Stimulated activated CD4-positive, alpha-beta T cell treated with anti-CD3 and anti-CD28 coated beads, Interleukin-12 subunit alpha, Interleukin-12 subunit beta, amount 100 ng/mL, for 24 hours (primary cell): Measurements from ENCODE around the gene ULBP2.
"Not testable (repeated sequence)": the region's sequence is repeated elsewhere in the genome, so short reads cannot be mapped to it uniquely, and the experiment has no call there.

Experiments
- DNase-seq, 2 experiments: peaks; one replicate each; pipeline ENCODE4 v3.0.0-alpha.2; 2020; ENCODE audit warnings: low read depth in 2 of 2

ULBP2 gene

GRCh38 chr6:149967591-149967990 is 25.8 kb downstream of the ULBP2 start:
- no peak for DNase-seq

DNA sequence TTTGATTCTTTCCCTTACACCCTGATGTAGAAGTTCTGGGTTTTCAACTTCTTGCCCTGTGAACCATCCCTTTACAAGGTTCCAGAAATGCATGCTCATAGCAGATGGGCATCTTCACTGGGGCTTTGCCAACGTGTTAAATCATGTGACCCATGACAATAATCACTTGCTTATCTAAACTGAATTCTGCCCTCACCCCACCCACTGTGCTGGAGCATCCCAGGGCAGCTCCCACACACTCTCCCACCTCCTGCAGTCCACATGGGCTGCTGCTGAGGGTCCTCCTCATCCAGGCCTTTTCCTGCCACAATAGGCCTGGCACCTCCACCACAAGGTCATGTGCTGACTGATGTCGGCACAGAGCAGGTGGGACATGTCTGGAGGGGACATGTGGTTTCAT is 26.2 kb downstream of the ULBP2 start:
- DNase-seq: not testable (repeated sequence)

DNA sequence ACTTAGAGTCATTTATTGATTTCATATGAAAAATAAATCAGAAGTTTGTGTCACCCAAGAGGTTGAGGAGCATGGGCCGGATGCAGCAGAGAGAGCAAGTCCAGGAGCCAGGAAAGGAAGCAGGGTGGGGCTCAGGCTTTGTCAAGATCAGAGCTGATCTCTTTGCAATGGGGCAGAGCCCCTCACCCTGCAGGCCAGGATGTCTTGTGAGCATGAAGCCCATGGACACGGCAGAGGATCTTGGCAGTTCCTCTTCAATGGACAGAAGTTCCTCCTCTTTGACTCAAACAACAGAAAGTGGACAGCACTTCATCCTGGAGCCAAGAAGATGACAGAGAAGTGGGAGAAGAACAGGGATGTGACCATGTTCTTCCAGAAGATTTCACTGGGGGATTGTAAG is 27.1 kb downstream of the ULBP2 start:
- DNase-seq: not testable (repeated sequence)

GRCh38 chr6:149969635-149970034 is 27.8 kb downstream of the ULBP2 start:
- no peak for DNase-seq

DNA sequence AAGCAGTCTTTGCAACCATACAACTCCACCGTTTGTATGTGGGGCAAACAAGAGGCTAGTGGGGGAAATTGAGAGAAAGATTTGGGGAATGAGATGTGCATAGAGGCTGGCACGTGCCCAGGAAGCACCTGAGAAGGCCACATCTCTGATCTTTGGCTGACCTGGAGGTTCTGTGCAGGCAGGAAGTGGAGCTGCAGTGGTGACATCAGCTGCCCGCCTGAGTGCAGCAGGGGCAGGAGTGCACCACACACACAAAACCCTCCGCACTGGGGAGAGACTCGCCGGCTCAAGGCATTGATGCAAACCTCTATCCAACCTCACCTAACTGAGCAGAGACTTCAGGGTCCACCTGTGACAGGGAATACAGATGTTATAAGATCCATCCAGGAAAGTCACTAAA is 32.6 kb downstream of the ULBP2 start:
- not testable (repeated sequence) for DNase-seq

- no peak for DNase-seq
Observed at GRCh38 chr6:149974825-149975224, 33.0 kb downstream of the ULBP2 start.

DNA sequence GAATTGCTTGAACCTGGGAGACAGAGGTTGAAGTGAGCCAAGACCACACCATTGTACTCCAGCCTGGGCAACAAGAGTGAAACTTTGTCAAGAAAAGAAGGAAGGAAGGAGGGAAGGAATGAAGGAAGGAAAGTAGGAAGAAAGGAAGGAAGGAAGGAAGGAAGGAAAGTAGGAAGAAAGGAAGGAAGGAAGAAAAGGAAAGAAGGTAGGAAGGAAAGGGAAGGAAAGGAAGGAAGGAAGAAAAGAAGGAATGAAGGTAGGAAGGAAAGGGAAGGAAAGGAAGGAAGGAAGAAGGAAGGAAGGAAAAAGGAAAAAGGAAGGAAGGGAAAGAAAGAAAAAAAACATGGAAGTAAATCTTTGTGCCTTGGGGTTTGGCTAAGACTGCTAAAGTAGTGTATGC is 33.6 kb downstream of the ULBP2 start:
- DNase-seq: no peak

- DNase-seq: no peak
Observed at GRCh38 chr6:149977221-149977620, 35.4 kb downstream of the ULBP2 start.

DNA sequence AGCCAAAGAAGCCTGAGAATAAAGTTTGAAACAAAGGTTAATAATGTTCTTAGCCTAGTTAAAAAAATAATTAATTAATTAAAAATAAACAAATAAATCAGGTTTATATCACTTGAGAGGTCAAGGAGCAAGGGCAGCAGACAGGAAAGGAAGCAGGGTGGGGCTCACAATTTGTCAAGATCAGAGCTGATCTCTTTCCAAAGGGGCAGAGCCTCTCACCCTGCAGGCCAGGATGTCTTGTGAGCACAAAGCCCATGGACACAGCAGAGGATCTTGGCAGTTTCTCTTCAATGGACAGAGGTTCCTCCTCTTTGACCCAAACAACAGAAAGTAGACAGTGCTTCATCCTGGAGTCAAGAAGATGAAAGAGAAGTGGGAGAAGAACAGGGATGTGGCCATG is 36.8 kb downstream of the ULBP2 start:
- DNase-seq: no peak

GRCh38 chr6:149979293-149979692 is 37.5 kb downstream of the ULBP2 start:
- DNase-seq: no peak

DNA sequence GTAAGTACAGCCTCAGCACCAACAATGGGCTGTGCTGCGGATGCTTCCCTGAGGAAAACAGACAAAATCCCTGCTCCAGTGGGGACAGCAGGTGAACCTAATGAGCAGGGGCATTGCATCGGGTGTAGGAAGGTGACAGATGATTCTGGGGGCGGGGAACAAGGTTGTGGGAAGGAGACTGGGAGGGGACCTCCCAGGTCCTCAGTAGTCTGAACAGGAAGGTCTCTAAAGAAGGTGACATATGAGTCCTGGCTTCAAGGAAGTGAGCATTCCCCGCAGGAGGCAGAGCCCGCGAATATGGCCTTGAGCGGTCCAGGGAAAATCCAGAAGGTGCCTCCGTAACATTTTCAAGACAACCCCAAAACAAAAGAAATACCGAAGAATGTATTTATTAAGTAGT is 41.3 kb downstream of the ULBP2 start:
- no peak for DNase-seq

DNA sequence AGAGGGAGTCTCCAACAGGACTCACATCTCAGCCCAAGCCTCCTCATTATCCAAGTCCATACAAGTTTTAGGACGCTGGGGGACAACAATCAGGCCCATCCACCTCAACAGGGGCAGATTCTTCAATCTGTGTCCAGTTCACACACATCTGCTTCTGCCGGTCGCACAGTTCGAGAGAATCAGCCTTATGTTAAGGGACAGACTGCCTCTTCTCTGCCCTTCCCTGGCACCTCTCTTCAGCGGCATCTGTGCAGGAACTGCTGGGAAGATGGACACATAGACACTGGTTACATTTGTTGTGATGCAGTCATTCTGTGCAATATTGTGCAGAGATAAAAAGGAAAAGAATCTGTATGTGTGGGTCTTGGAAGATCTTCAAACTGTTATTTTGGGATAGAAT is 43.0 kb downstream of the ULBP2 start:
- DNase-seq: no peak

- no peak for DNase-seq
Observed at GRCh38 chr6:149985481-149985937, 43.7 kb downstream of the ULBP2 start.

- no peak for DNase-seq
Observed at GRCh38 chr6:149987602-149988107, 45.8 kb downstream of the ULBP2 start.

DNA sequence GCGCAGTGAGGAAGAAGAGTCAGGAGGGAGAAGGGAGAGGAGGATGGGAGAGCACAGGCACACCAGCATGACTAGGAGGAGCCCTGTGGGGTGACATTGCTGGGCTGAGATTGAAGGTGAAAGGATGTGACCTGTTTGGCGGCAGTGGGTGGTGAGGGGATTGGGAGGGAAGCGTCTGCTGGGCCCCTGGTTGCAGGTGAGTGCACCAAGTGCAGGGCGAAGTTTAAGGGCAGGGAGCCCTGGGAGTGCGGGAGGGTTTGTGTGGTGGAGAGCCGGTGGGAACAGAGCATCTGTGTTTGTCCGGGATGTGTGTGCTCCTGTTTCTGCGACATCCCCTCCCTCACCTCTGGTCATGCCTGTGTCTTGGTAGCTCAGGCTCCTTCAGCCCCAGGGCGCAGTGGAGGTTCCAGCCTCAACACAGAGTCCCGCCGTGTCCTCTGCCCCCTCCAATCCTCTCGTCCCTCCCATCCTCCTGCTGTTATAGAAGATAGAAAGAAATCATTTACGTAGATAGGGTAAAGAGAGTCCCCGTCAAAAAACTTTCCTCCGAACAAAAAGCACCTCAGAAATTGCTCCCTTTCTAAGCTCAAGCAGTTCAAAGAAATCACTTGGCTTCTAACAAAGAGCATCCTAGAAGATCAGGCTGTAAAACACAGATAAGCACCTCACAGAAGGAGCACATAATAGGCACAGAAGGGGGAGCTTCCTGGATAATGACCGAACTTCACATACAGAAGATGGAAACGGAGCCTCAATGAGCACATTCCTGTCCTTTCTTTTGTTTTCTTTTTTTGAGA is 46.9 kb downstream of the ULBP2 start:
- DNase-seq: no peak

DNA sequence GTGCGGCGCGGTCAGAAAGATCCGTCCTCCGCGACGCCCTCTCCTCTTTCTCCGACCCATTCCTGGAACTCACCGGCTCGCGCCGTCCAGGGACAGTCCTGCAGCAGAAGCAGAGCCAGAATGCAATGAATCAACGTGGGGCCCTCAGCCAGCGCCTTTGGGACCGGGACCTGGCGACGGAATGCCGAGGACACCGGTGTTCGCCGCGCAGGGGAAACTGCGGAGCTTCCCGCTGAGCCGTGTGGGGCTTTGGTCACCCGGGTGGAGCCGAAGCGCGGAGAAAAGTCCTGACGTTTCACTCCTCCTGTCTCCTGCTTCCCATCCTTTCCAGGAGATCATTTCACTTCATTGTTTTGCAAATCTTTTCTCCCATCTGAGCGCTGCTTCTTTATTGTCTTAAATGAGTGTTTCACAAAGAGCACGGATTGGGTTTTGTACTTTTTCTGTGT is 48.4 kb downstream of the ULBP2 start:
- no peak for DNase-seq

- no peak for DNase-seq
Observed at GRCh38 chr6:149990661-149991471, 49.1 kb downstream of the ULBP2 start.

GRCh38 chr6:149991472-149991795 is 49.6 kb downstream of the ULBP2 start:
- not testable (repeated sequence) for DNase-seq

DNA sequence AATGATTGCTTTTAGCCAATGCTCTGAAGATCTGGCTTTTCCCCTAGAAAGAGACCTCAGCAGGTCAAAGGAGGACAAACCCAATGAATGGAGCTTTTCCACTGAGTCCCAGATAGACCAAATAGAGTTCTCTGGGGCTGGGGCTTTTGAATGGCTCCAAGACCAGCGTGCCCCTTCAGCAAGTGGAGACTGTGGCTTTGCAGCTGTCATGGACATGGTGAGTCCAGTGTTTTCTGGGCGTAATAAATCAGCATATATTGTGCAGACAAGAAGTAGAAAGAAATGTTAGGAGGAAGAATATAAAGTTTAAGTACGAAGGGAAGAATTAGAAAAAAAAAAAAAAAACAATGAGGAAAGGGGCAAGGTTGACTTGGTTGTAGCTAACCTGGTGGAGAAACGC is 50.0 kb downstream of the ULBP2 start:
- DNase-seq: no peak

GRCh38 chr6:149995235-149995750 is 53.5 kb downstream of the ULBP2 start:
- no peak for DNase-seq

DNA sequence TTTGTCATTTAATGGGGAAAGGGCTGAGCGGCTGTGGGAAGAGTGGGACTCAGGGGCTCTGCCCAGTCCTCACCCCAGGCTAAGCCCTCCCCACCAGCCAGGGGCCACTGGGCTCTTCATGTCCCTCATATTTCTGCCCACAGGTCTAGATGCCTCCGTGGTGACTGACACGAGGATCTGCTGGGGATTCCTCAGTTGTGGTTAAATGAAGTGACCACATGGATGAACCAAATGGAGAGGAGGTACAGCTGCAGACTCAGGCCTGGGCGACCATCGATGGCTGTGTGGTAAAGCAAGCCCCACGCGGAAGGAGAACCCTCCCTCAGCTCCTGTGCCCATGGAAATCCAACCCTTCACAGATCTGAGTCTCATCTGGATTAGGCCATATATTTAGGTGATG is 54.2 kb downstream of the ULBP2 start:
- no peak for DNase-seq
